Hepatocyte (in vitro differentiated cells): ENCODE data around the gene CYP20A1.

Source experiments
- EZH2 ChIP-seq: fragments of 200-600 bp; sonication (generic); IDR thresholded peaks from 2 replicates; pipeline ENCODE4 v1.6.1; 2016; ENCODE audit warnings: antibody characterized with exemption, mild to moderate bottlenecking, borderline replicate concordance
- EZH2phosphoT487 ChIP-seq: fragments of 200-600 bp; sonication (generic); IDR thresholded peaks from one replicate; pipeline ENCODE4 v1.6.1; 2018; ENCODE audit warnings: antibody characterized with exemption, mild to moderate bottlenecking, low read depth, moderate library complexity; ENCODE audit not compliant: unreplicated experiment, severe bottlenecking
- TF ChIP-seq, protein P1 (sequence below): fragments of 200-600 bp; sonication (generic); IDR thresholded peaks from 2 replicates; pipeline ENCODE4 v1.5.1; 2016; ENCODE audit warnings: antibody characterized with exemption, mild to moderate bottlenecking; ENCODE audit not compliant: poor library complexity

DNA sequence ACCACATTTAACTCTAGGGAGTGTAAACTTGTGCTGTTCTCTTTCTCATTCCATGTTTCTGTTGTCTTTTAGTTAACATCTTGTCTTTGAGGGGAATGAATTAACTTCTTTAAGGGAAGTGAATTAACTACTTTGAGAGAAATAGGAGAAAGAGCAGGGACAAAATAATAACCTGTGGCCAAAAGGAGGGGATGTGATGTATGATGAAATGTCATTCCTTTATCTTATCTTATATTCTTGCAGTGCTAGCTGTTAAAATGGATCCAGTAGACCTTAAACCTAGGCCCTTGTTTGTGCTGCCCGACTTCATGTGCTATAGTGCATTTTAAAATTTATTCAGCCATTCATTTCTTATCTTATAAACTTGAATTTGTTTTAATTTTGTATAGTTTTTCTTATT is 107.8 kb downstream of the CYP20A1 start:
- TF ChIP-seq, protein P1, sequence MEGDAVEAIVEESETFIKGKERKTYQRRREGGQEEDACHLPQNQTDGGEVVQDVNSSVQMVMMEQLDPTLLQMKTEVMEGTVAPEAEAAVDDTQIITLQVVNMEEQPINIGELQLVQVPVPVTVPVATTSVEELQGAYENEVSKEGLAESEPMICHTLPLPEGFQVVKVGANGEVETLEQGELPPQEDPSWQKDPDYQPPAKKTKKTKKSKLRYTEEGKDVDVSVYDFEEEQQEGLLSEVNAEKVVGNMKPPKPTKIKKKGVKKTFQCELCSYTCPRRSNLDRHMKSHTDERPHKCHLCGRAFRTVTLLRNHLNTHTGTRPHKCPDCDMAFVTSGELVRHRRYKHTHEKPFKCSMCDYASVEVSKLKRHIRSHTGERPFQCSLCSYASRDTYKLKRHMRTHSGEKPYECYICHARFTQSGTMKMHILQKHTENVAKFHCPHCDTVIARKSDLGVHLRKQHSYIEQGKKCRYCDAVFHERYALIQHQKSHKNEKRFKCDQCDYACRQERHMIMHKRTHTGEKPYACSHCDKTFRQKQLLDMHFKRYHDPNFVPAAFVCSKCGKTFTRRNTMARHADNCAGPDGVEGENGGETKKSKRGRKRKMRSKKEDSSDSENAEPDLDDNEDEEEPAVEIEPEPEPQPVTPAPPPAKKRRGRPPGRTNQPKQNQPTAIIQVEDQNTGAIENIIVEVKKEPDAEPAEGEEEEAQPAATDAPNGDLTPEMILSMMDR = no peak
- no peak for TF ChIP-seq EZH2
- no peak for TF ChIP-seq EZH2phosphoT487
